ENCODE data around the gene STYX. TPM values are rescaled to one million over a fixed set of nuclear protein-coding genes. Genes with fewer than 3 reads are reported as not detected.

The STYX gene, protein sequence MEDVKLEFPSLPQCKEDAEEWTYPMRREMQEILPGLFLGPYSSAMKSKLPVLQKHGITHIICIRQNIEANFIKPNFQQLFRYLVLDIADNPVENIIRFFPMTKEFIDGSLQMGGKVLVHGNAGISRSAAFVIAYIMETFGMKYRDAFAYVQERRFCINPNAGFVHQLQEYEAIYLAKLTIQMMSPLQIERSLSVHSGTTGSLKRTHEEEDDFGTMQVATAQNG
- 32.0 and 41.6 TPM in 2 replicates for total RNA-seq

DNA sequence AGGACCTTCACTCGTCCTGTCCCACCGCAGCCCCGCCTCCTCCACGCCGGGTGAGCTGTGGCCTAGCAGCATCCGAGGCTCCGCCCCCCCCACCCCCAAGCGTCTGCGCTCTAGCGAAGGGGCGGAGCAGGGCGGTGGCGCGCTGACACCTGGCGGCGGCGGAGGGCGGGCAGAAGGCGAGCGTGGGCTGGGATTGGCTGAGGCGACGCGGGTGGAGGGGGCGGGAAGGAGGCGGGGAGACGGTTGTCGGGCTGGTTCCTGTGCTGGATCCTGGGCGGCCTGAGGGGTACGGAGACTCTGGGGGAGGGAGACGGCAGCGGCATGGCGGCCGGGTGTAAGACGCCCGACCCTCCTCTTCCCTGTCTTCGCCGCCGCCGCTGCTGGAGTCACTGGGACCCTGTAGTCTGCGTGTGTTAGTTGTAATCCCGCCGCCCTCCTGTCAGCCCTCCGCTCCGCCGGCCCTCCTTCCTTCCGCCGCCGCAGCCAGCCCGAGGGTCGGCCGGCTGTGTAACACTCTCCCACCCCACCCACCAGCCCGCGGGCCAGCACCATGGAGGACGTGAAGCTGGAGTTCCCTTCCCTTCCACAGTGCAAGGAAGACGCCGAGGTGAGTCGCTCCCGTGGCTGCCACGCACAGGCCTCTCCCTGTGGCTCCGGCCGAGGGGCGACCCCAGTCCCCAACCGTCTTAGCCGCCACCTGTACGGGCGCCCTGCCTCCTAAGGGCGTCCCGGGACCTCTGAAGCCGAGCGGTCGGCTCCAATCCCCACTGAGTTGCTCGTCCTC lies at the start of gene STYX:
Gene STYX, plus strand, starts transcription at position 242 of the 784 bp plus-strand sequence. Its CDS starts 309 bp downstream, at position 551.

DNA sequence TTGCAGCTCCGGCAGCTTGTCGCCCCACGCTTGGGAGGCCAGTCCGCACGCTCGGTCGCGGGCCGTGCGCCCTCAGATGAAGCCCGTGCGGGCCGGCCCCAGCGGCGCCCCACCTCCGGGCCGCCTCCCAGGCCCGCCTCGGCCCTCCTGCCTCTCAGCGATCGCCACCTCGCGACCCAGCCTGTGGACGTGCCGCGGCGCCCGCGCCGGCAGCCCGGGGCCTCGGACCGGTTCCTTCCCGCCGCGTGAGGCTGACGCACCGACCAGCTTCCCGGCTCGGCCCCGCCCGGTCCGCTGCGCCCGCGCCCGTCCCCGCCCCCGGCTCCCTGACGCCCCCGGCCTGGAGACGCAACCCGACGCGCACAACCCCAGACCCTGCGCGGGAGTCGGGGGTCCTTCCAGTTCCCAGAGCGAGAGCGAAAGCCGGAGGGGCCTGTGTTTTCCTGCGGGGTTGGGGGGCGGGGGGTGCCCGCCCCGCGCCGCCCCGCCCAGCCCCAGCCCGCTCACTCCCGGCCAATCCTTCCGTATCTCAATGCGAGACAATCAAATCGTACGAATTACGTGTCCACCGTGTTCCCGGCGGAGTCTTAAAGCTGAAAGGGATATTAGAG lies 34.4 kb upstream of the STYX start, which contains the start of gene ERO1A:
Gene ERO1A, minus strand, starts transcription at position 78 of the 611 bp plus-strand sequence. Its CDS starts 77 bp downstream, at position 1.

DNA sequence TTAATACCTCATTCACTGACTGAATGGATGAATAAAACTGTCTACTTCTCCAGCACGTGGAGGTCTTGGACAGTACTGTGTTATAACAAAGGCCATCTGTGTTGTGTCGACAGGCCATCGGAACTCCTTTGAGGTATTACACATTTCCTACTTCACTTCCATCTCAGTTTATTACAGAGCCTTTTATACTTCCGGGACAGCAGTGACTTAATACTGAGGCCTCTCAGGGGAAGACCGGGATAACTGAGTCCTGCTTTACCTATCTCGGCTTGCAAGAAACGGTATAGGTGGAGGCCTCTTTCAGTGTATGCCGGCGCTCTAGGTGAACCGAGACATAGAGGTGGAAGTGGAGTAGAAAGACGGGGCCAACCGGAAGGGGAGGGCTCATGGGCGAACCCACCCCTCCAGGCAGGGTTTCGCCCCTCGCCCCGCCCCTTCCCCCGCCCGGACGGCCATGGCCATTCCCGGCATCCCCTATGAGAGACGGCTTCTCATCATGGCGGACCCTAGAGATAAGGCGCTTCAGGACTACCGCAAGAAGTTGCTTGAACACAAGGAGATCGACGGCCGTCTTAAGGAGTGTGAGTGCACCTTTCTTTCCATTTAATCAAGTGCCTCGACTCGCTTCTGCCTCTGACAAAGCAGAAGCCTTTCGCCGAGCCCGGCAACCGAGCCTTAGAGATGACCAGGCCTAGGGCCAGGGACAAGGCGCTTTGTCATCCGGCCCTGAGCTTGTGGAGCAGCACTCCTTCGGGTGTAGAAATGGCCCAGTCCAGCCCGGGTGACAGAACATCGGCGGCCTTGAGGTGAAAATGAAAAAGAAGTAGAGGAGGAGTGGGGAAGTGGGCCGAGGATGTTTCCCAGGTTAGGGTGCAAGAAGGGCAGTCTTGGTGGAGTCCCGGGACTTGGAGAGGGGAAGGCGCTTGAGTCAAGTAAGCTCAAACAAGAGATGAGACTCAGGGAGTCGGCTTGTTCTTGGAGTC lies 23.0 kb upstream of the STYX start, which contains the start of gene PSMC6:
Gene PSMC6, plus strand, starts transcription at position 477 of the 983 bp plus-strand sequence. Its CDS starts 20 bp downstream, at position 497.

DNA sequence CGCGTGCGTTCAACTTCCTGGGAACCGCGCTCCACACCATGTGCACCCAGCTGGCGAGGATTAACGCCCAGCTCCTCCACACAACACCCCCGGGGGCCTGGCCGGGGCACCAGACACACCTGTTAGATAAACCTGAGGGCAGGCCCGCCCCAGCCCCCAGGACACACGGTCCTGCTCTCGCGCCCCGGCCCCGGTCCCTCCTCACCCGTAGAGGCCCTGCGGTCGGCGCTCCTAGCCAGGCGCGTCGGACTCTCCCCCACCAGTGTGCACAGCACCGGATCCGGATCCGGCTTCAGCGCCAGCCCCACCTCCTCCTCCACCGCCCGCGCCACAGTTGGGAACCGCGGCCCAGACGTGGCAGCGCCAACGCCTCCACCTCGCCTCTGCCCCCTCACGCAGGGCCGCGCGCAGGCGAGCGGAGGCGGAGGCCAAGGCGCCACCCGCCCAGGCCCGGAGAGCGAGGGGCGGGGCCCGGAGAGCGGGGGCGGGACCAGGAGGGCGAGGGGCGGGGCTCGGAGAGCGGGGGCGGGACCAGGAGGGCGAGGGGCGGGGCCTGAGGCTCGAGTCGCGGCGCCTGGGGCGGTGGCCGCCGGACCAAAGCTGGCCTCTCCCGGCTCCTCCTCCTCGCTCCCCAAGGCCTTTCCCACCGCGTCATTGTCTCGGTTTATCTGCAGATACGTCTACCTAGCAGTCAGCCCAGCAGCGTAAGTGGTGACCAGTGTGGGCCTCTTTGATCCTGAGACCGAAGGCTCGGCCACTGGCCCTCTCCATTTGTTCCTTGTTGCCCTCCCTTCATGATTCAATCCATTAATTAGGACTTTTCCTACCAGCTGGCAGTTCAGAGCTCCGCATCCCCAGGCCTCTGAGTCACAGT lies 61.5 kb downstream of the STYX start, which contains the start of gene GNPNAT1:
Gene GNPNAT1, minus strand, starts transcription at position 385 of the 874 bp plus-strand sequence. CDS start 6,957 bp downstream, outside the sequence.

Small RNA genes within 50 kb of the gene (small RNA-seq; reads per million reads assigned to genes)
- gene AL139317.2: not detected

Other genes starting within 250 kb of the STYX start
- gene TXNDC16, start 177.7 kb upstream of the STYX start, total RNA-seq: 2.3 and 3.0 TPM in 2 replicates
- gene GPR137C, start 177.3 kb upstream of the STYX start, total RNA-seq: 0.33 and 0.48 TPM in 2 replicates
- 73.5 and 74.2 TPM in 2 replicates for gene ERO1A, start 34.6 kb upstream of the STYX start, total RNA-seq
- 75.1 and 98.6 TPM in 2 replicates for gene PSMC6, start 23.0 kb upstream of the STYX start, total RNA-seq
- gene GNPNAT1, start 61.4 kb downstream of the STYX start, total RNA-seq: 27.8 and 59.7 TPM in 2 replicates
- 99.6 and 116 TPM in 2 replicates for gene FERMT2, start 220.9 kb downstream of the STYX start, total RNA-seq